Endothelial cell (in vitro differentiated cells): ENCODE measurements around the gene KSR1. TPM values are rescaled to one million over a fixed set of nuclear protein-coding genes. Genes with fewer than 3 reads are reported as not detected.

Source experiments
- DNase-seq: peaks from one replicate; pipeline ENCODE4 v3.0.0; 2021; ENCODE audit warnings: low spot score
- H3K27ac Mint-ChIP-seq: one replicate; pipeline ENCODE4 v1.8.0; 2021; ENCODE audit warnings: mixed read lengths, inconsistent platforms; ENCODE audit not compliant: unreplicated experiment
- H3K27me3 Mint-ChIP-seq: one replicate; pipeline ENCODE4 v1.8.0; 2021; ENCODE audit warnings: mild to moderate bottlenecking, moderate library complexity, mixed read lengths, inconsistent platforms; ENCODE audit not compliant: unreplicated experiment
- H3K36me3 Mint-ChIP-seq: one replicate; pipeline ENCODE4 v1.8.0; 2021; ENCODE audit warnings: mild to moderate bottlenecking, low read depth, mixed read lengths, inconsistent platforms; ENCODE audit not compliant: unreplicated experiment
- H3K4me1 Mint-ChIP-seq: one replicate; pipeline ENCODE4 v1.8.0; 2021; ENCODE audit warnings: mild to moderate bottlenecking, mixed read lengths, inconsistent platforms; ENCODE audit not compliant: unreplicated experiment
- H3K4me3 Mint-ChIP-seq: one replicate; pipeline ENCODE4 v1.8.0; 2021; ENCODE audit warnings: mild to moderate bottlenecking, mixed read lengths, inconsistent platforms; ENCODE audit not compliant: unreplicated experiment
- H3K9me3 Mint-ChIP-seq: one replicate; pipeline ENCODE4 v1.8.0; 2021; ENCODE audit warnings: mixed read lengths, inconsistent platforms; ENCODE audit not compliant: unreplicated experiment
- CTCF ChIP-seq: fragments of 200-600 bp; sonication (generic); IDR thresholded peaks from one replicate; pipeline ENCODE4 v1.5.0; 2021; ENCODE audit warnings: antibody characterized with exemption; ENCODE audit not compliant: unreplicated experiment
- total RNA-seq: library from RNA; stranded (reverse); fragmentation: NEBNext Ultra II Directional; extraction: Animal tissue kit (Norgen Biotek cat#: 25700); gene quantifications from one replicate; pipeline ENCODE4 v1.2.1, GENCODE V29; 2021; ENCODE audit not compliant: unreplicated experiment

The KSR1 gene
- total RNA-seq, 1 donor from 2014 or later, result 65.2 TPM

- Mint-ChIP-seq H3K4me3 (no peak overlapping the region), H3K36me3 (no peaks in the 10 kb centered on the region), H3K27ac (no peak overlapping the region), H3K9me3 (no peaks in the 10 kb centered on the region), H3K27me3 (peaks cover 5% of the 10 kb centered on the region), H3K4me1 (no peaks in the 10 kb centered on the region)
- no peak for DNase-seq
- TF ChIP-seq CTCF, result no peak
These were observed 211.6 kb downstream of the KSR1 start for GRCh38 chr17:27667656-27668487.

DNA sequence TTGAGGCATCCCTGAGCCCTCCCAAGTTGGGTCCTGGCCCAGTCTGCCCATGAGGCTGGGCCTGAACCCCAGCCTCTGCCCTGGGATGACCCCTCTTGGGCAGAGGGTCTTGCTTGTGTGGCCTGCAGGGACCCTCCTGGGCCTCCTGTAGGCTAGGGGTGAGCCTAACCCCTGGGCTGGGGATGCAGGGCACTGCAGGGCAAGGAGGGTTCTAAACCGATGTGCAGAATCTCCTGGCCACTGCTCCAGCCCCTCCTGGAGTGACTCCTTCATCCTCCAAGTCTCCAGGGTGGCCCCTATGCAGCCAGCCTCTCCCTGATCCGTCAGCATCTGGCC lies 212.2 kb downstream of the KSR1 start:
- DNase-seq, result no peak
- Mint-ChIP-seq H3K27me3 (peaks cover 5% of the 10 kb centered on the region), H3K36me3 (no peaks in the 10 kb centered on the region), H3K9me3 (no peaks in the 10 kb centered on the region), H3K4me3 (no peak overlapping the region), H3K4me1 (no peaks in the 10 kb centered on the region), H3K27ac (no peak overlapping the region)
- no peak for TF ChIP-seq CTCF

DNA sequence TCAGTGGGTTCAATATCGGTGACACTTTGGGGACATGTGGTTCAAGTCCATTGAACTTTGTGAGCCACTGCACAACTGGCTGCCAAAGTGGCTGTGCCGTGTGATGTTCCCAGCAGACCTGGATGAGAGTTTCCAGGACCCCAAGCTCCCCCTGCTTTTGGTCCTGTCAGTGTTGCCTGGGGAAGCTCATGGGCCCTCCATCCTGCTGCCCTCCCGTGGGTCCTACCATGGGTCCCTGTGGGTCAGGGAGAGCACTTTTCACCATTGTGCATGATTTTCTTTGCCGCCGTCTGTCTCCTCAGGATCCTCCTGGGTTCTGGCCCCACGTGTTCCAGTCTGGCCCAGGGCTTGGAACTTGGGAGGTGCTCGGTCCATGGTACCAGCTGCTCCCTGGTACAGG lies 212.9 kb downstream of the KSR1 start:
- no peak for TF ChIP-seq CTCF
- no peak for DNase-seq
- H3K4me3 Mint-ChIP-seq, result no peak overlapping the region
- peaks cover 5% of the 10 kb centered on the region for H3K27me3 Mint-ChIP-seq
- H3K9me3 Mint-ChIP-seq, result no peaks in the 10 kb centered on the region
- no peak overlapping the region for H3K27ac Mint-ChIP-seq
- no peaks in the 10 kb centered on the region for H3K4me1 Mint-ChIP-seq
- H3K36me3 Mint-ChIP-seq, result no peaks in the 10 kb centered on the region

DNA sequence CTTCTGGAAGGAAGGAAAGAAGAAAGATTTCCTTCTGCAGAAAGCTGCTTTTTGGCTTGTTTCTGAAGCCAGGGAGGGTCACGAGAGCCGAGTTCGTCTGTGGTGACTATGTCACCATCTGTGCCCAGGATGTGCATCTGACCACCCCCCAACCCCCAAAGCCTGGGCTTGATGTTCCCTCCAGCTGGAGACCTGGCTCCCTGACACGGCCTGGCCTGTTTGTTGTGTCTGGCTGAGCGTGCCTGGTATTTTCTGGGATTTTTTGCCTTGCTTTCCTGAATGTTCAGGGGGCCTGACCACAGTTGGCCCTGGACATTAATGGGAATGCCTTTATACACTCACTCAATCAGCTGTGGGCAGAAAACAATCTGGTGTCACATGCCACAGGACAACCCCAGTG lies 213.6 kb downstream of the KSR1 start:
- Mint-ChIP-seq H3K36me3 (no peaks in the 10 kb centered on the region), H3K4me1 (no peaks in the 10 kb centered on the region), H3K27ac (no peak overlapping the region), H3K4me3 (no peak overlapping the region), H3K27me3 (peaks cover 5% of the 10 kb centered on the region), H3K9me3 (no peaks in the 10 kb centered on the region)
- DNase-seq, result no peak
- TF ChIP-seq CTCF, result no peak

- no peak for DNase-seq
- H3K27me3 Mint-ChIP-seq, result peaks cover 10% of the 10 kb centered on the region
- no peaks in the 10 kb centered on the region for H3K36me3 Mint-ChIP-seq
- H3K4me3 Mint-ChIP-seq, result no peak overlapping the region
- TF ChIP-seq CTCF, result no peak
- no peak overlapping the region for H3K27ac Mint-ChIP-seq
- H3K4me1 Mint-ChIP-seq, result no peaks in the 10 kb centered on the region
- no peaks in the 10 kb centered on the region for H3K9me3 Mint-ChIP-seq
These were observed 214.7 kb downstream of the KSR1 start for GRCh38 chr17:27670791-27671590.
